HG03039 (cell line): ENCODE measurements around the gene RNF212B.
"Not testable (repeated sequence)": the region's sequence is repeated elsewhere in the genome, so short reads cannot be mapped to it uniquely, and the experiment has no call there.

Source experiments
- ATAC-seq: cut with Tn5 transposase; IDR thresholded peaks from one replicate; pipeline ENCODE4 v1.9.1; 2021; ENCODE audit warnings: mild to moderate bottlenecking, moderate library complexity; ENCODE audit not compliant: unreplicated experiment

RNF212B gene, protein sequence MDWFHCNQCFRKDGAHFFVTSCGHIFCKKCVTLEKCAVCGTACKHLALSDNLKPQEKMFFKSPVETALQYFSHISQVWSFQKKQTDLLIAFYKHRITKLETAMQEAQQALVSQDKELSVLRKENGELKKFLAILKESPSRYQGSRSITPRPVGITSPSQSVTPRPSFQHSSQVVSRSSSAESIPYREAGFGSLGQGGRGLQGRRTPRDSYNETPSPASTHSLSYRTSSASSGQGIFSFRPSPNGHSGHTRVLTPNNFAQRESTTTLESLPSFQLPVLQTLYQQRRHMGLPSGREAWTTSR

DNA sequence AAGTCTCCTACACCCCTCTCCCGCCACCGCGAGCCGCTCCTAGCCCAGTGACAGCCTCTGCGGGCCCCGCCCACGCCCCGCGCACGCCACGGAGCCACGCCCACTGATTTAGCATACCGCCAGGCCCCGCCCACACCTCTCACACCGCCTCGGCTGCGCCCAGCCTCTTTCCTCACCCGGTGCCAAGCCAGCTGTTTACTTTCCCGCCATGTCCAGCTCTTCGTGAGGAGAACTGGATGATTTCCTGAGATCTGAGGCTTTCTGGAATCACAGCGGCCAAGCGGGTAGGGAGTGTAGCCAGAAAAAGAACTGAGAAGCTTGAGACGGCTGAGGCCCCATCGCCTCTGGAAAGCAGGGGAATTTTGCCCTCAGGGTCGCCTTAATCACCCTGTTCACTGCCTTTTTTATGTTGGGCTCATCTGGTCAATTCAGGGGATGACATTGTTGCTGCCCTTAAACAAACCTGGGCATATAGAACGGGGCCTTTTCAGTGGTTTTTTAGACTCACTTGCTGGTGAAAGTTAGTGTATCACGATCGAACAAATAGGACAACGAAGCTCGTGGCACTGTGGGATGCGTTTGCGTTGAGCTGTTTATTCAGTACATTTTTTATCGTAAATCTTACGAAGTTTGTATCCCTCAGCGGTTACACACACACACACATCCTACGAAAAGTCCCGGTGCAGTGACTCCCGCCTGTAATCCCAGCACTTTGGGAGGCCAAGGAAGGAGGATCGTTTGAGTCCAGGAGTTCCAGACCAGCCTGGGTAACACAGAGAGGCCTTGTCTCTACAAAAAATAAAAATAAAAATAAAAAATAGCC lies at the start of gene RNF212B:
RNF212B (plus strand) TSS at position 165 of the 823 bp plus-strand sequence. CDS start 2,410 bp downstream, outside the sequence.
- no peak for ATAC-seq

DNA sequence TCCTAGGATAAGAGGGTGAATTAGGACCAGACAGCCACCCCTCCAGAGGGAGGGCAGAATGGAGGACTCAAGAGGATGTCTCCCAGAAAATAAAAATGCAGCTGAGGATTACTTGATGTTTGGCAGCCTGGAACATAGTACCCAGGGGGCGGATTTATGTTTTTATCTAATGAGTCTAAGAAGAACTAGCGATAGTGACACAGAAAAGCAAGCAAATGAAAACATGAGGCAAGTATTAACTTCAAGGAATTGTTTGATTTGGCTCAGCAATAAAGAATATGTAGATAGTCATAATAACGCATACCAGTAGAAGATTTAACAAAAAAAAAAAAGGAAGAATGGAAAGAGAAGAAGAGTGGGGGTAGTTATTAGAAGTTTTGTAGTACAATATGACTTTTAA lies 44.3 kb upstream of the RNF212B start:
- no peak for ATAC-seq

DNA sequence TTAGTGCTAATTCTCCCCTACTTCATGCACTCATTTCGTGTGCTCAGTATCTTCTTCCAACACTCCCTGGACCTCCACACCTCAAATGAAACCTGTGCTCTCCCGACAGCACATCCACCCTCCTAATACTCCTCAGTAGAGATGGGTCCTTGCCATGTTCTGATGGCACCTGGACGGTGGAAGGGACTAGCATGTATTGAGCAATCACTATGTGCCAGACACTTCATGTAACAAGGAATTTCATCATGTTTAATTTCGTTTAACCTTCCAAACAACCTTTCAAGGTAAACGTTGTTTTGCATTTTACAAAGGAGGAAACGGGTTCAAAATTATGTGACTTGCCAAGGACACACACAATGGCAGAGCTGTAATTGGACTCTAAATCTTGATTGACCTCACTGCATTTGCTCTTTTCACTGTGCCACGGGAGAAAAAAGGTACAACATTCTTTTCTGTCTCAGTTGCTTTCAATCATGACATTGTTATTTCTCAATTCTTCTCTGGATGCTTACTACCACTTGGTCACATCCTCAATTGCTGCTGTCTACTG lies 42.1 kb upstream of the RNF212B start:
- no peak for ATAC-seq

DNA sequence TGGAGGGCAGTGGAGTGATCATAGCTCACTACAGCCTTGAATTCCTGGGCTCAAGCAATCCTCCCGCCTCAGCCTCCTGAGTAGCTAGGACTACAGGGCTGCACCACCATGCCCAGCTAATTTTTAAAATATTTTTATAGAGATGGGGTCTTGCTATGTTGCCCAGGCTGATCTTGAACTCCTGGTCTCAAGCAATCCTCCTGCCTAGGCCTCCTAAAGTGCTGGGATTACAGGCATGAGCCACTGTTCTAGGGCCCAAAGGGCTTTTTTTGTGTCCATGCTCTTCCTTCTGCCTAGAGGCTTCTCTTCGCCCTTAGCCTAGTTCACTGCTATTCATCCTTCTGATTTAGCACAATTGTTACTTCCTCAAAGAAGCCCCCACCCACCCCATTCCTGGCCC lies 41.2 kb upstream of the RNF212B start:
- ATAC-seq, result not testable (repeated sequence)

DNA sequence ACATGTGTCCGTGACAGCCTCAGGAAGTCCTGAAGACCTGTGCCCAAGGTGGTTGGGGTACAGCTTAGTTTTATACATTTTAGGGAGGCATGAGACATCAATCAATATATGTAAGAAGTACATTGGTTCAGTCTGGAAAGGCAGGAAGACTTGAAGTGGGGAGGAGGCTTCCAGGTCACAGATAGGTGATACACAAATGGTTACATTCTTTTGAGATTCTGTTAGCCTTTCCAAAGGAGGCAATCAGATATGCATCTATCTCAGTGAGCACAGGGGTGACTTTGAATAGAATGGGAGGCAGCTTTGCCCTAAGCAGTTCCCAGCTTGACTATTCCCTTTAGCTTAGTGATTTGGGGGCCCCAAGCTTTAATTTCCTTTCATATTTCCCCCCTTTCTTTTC lies 38.6 kb upstream of the RNF212B start:
- ATAC-seq, result not testable (repeated sequence)

DNA sequence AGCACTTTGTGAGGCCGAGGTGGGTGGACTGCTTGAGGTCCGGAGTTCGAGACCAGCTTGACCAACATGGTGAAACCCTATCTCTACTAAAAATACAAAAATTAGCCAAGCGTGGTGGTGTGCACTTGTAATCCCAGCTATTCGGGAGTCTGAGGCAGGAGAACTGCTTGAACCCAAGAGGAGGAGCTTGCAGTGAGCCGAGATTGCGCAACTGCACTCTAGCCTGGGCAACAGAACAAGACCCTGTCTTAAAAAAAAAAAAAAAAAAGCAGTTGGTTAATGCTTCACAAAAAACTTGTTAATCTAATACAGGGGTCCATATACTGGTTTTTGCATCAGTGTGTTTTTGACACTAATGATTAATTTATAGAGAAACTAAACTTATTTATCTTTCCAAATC lies 35.7 kb upstream of the RNF212B start:
- no peak for ATAC-seq

DNA sequence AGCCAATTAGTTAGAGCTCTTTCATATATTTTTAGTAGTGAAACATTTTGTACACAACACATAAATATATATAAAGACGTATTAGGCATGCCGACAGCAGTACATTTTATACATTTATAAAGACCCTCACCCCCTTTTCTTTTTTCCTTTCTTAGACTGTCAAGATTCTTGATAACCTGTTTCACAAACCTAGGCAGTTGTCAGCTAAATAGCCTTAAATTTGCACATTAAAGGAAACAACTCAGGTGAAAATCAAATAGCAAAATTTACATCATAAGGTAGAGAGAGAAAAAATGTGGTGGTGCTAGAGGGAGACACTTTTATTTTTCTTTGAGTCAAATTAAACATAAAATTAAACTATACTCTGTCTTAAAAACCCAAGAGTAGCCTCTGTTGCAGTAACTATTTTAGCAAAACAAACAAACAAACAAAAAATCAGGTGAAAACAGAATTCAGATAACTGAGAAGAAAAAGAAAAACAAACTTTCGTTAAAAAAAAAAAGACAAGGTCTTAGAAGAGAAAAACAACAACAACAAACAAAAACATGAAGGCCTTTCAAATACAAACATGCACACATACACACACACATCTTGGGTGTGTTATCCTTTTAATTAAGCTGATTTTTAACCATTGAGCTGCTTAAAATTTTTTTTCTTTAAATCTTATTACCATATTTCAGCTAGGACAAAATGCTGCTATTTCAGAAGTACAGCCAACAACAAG lies 31.2 kb upstream of the RNF212B start:
- no peak for ATAC-seq

DNA sequence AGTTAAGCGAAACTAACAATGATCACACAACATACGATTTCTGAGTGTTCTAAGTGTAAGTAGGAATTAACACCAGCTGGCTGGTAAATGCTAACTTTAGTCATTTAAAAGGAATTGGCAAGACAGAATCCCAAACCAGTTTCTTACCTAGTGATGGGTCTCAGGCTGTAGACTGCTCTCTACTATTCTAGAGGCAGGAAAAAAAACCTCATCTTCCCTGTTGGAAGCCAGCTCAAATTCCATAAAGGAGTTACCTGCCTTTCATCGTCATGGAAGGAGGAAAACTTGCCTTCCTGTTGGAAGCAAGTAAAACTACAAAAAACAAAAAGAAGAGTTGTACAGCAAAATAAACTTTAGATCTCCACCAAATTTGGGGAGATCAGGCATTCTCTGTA lies 30.6 kb upstream of the RNF212B start:
- no peak for ATAC-seq

DNA sequence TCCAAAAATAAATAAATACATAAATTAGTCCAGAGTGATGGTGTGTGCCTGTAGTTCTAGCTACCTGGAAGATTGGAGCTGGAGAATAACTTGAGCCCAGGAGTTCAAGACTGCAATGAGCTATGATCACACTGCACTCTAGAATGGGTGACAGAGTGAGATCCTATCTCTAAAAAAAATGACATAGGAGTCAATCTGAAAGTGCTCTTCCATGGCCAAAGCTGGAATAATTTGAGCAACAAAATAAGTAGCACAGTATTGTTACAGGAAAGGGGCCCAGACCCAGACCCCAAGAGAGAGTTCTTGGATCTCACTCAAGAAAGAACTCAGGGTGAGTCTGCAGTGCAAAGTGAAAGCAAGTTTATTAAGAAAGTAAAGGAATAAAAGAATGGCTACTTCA lies 29.4 kb upstream of the RNF212B start:
- ATAC-seq, result no peak

DNA sequence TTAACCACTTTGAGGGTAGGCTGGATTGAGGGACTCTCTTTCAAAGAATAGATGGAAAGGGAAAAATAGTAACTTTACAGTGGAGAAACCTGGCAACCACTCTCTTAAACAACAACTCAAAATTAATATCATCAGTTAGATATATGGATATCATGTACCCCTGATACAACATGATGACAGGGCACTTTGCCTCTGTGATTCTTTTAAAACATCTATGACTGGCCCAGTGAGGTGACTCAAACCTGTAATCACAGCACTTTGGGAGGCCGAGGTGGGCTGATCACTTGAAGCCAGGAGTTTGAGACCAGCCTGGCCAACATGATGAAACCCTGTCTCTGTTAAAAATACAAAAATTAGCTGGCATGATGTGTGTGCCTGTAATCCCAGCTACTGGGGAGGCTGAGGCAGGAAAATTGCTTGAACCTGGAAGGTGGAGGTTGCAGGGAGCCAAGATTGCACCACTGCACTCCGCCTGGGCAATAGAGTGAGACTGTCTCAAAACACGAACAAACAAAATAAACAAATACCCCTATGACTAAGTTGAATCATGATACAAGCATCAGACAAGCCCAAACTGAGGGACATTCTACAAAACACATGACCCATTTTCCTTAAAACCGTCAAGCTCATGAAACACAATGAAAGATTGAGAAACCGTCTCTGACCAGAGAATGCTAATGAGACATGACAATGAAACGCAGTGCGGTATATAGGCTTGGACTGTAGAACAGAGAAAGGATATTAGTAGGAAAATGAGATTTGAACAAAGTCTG lies 27.9 kb upstream of the RNF212B start:
- ATAC-seq, result no peak

DNA sequence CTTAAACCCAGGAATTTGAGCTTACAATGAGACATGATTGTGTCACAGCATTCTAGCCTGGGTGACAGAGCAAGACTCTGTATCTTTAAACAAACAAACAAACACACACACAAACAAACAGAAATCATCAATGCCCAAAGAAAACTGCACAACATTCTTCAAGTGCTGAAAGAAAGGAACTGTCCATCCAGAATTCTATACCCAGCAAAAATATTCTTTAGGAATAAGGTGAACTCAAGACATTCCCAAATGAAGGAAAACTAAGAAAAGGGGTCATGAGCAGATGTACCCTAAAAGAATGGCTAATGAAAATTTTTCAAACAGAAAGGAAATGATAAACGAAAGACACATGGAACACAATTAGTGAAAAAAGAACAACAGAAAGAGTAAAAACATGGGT lies 22.3 kb upstream of the RNF212B start:
- ATAC-seq, result no peak

DNA sequence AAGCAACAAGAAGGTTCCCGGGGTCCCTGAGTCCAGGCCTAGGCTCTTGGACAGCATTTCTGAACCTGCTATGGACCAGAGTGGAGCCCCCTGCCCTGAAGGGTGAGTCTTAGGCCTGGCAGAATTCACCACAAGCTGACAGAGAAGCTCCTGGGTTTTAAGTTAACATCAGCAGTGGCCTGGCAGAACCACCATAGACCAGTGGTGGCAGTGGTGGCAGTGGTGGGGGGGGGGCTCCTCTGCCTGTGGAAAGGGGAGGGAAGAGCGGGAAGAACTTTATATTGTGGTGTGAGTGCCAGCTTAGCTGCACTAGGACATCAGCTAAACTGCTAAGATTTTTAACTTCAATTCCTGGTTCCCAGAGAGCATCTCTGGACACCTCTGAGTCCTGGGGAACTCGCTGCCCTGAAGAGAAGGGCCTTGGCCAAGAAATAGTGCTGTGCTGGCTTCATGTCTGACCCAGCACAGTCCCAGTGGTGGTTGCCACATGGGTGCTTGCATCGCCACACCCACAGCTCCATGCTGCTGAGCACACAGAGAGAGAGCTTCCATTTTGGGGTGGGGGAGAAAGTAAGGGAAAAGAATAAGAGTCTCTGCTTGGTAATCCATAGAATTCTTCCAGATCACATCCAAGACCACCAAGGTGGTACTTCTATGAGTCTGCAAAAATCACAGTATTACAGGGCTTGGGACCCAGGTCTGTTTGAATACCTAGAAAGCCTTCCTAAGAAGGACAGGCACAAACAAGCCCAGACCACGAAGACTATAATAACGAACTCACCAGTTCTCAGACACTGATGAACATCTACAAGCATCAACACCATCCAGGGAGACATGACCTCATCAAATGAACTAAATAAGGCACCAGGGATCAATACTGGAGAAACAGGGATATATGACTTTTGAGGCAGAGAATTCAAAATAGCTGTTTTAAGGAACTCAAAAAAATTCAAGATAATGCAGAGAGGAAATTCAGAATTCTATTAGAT lies 20.4 kb upstream of the RNF212B start:
- ATAC-seq, result no peak

DNA sequence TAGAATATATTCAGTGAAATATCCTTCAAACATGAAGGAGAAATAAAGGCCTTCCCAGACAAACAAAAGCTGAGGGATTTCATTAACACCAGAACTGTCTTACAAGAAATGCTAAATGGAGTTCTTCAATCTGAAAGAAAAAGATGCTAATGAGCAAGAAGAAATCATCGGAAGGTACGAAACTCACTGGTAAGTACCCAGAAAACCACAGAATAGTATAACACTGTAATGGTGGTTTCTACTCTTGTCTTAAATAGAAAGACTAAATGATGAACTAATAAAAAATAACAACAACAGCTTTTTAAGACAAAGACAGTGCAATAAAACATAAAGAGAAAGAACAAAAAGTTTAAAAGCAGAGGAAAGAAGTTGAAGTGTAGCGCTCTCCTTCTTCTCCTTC lies 18.7 kb upstream of the RNF212B start:
- ATAC-seq, result no peak

DNA sequence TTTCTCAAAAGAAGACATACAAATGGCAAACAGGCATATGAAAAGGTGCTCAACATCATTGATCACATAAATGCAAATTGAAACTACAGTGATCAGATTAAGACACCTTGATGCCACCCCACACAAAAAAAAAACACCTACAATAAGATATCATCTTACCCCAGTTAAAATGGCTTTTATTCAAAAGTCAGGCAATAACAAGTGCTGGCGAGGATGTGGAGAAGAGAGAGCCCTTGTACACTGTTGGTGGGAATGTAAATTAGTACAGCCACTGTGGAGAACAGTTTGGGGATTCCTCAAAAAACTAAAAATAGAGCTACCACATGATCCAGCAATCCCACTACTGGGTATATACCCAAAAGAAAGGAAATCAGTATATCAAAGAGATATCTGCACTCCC lies 12.8 kb upstream of the RNF212B start:
- not testable (repeated sequence) for ATAC-seq

DNA sequence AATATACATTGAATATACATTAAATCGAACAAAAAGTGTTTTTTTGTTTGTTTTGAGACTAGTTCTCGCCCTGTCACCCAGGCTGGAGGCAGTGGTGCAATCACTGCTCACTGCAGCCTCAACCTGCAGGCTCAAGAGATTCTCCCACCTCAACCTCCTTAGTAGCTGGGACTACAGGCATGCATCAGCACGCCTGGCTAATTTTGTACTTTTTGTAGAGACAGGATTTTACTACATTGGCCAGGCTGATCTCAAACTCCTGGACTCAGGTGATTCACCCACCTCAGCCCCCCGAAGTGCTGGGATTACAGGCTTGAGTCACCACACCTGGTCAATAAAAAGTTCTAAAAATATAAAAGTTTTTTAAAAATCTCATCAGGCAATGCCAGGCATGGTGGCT lies 10.2 kb upstream of the RNF212B start:
- no peak for ATAC-seq

DNA sequence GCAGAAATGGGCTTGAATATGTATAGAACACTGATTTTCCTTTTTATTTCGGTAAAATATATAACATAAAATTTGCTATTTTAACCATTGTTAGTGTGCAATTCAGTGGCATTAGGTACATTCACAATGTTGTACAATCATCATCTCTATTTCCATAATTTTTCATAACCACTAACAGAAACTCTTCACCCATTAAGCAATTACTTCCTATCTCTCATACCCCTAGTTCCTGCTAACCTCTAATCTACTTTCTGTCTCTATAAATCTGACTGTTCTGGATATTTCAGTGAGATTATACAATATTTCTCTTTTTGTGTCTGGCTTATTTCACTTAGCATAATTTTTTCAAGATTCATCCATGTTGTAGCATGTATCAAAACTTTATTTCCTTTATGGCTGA lies 8.9 kb upstream of the RNF212B start:
- ATAC-seq, result no peak

DNA sequence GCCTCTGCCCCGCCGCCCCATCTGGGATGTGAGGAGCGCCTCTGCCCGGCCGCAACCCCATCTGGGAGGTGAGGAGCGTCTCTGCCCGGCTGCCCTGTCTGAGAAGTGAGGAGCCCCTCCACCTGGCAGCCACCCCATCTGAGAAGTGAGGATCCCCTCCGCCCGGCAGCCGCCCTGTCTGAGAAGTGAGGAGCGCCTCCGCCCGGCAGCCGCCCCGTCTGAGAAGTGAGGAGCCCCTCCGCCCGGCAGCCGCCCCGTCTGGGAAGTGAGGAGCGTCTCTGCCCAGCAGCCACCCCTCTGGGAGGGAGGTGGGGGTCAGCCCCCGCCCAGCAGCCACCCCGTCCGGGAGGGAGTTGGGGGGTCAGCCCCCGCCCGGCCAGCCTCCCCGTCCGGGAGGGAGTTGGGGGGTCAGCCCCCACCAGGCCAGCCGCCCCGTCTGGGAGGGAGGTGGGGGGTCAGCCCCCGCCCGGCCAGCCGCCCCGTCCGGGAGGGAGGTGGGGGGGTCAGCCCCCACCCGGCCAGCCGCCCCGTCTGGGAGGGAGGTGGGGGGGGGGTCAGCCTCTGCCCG lies 5.4 kb upstream of the RNF212B start:
- not testable (repeated sequence) for ATAC-seq

DNA sequence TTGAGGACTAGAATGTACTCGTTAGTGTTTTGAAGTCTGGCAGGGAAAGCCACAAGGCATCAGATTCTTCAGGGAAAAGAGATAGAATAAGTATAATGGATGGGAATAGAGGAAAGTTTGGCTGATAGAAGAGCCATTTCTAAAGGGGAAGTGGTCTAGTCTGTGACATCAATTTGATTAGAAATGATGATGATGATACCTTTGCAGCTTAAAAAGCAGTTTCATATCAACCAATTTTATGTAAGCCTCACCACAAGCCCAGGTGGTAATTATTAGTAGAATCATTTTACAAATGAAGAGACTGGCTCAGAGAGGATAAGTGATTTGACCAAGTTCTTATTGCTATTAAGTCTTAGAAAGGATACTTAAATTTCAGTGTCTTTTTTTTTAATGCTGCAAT lies 2.9 kb downstream of the RNF212B start:
- ATAC-seq, result no peak

DNA sequence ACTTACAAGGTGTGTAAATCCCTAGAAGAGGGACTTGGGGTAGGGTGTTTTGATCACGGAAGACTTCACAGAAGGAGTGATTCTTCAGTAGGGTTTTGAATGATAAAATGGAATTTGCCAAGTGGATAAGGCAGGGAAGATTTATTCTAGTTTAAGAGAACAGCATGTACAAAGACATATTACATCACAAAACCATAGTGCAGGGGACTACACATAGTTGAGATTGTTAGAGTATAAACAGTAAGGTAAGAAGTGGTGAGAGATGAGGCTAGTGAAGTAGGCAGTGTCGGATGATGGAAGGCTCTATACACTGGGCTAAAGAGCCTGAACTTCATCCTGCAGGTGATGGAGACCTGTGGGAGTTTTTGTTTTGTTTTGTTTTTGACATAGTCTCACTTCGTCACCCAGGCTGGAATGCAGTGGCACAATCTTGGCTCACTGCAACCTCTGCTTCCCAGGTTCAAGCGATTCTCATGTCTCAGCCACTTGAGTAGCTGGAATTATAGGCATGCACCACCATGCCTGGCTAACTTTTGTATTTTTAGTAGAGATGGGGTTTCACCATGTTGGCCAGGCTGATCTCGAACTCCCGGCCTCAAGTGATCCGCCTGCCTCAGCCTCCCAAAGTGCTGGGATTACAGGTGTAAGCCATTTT lies 3.5 kb downstream of the RNF212B start:
- ATAC-seq, result not testable (repeated sequence)
